ENCODE data around the gene MGLL.
"Not testable (repeated sequence)": the region's sequence is repeated elsewhere in the genome, so short reads cannot be mapped to it uniquely, and the experiment has no call there.

MGLL gene

GRCh38 chr3:127670761-127671522 is 151.4 kb downstream of the MGLL start:
- DNase-seq, result no peak

GRCh38 chr3:127670229-127670559 is 152.1 kb downstream of the MGLL start:
- no peak for DNase-seq

GRCh38 chr3:127669541-127670228 is 152.6 kb downstream of the MGLL start:
- DNase-seq, result no peak

DNA sequence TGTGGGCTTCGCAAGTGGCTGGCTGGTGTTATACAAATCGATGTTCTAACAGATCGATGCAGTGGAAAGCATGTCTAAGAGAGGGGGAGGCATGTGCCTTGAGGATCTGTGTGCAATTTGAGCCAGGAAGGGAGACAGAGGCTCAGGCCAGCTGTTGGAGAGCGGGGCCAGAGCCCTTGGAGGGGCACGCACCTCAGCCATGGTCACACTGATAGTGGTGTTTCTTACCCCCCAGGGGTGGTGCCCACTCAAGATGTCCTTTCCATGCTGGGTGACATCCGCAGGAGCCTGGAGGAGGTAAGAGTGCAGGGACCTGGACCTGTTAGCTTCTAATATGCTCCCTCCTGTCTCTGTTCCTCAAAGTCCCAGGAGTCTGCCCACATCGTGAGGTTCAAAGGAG is 153.4 kb downstream of the MGLL start:
- DNase-seq, result no peak

GRCh38 chr3:127667119-127667681 is 155.1 kb downstream of the MGLL start:
- peak; percentile 40 for DNase-seq

- no peak for DNase-seq
Measured at GRCh38 chr3:127666676-127667075, 155.6 kb downstream of the MGLL start.

DNA sequence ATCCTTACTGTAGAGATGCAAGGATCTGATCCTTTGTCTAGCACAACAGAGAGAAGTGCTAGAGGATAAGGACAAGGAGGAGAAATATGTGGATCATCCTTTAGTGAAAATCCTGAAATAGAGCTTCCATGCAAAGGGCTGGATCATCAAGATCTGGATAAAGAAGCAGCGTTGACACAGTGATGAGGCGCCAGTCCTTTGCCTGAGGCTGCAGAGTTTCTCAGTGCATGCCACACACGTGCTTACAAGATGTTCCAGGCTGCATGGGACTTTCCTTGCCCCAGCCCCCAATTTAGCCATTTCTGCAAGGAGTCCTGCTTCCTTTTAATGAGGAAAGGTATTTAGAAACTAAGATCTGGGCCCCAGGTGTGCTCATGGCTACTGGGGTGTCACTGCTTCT is 156.7 kb downstream of the MGLL start:
- no peak for DNase-seq

DNA sequence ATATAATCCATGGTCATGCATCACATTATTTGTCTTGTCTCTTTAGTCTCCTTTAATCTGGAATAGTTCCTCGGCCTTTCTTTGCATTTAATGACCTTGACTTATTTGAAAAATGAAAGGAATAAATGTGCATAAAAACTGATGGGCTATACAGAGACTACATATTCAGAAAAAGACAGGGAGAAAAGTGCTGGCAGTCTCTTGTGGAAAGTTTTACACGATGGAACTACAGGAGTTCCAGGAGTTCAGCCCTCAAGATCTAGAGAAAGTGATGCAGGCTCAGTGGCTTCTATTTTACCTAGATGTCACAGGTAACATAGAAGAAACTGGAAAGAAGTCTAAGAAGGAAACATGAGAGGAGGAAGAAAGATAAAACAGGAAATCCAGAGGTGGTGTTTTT is 157.2 kb downstream of the MGLL start:
- DNase-seq, result no peak

- no peak for DNase-seq
Measured at GRCh38 chr3:127663151-127663550, 159.2 kb downstream of the MGLL start.

GRCh38 chr3:127662001-127662469 is 160.3 kb downstream of the MGLL start:
- DNase-seq, result no peak

DNA sequence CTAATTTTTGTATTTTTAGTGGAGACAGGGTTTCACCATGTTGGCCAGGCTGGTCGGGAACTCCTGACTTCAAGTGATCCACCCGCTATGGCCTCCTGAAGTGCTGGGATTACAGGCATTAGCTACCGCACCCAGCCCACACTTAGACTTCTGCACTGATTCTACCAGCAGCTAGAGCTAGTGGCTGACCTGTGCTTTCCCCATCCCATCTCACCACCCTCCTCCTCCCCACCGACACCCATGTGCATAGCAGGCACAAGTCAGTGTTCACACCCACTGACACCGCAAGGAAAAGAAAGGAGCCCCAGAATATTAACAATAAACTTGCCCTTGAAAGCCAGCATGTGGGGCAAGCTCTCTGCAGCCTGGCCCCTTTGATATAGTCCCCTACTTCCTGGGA is 160.7 kb downstream of the MGLL start:
- DNase-seq, result no peak

DNA sequence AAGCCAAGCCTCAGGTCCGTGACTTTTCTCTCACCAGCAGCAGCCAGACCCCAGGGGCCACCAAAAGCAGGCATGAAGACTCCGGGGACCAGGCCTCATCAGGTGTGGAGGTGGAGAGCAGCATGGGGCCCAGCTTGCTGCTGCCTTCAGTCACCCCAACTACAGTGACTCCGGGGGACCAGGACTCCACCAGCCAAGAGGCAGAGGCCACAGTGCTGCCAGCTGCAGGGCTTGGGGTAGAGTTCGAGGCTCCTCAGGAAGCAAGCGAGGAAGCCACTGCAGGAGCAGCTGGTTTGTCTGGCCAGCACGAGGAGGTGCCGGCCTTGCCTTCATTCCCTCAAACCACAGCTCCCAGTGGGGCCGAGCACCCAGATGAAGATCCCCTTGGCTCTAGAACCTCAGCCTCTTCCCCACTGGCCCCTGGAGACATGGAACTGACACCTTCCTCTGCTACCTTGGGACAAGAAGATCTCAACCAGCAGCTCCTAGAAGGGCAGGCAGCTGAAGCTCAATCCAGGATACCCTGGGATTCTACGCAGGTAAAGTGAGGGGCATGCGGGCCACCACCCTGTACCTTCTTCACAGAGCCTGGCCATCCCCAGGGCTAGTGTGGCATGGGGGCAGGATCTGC is 161.6 kb downstream of the MGLL start:
- DNase-seq, result no peak

DNA sequence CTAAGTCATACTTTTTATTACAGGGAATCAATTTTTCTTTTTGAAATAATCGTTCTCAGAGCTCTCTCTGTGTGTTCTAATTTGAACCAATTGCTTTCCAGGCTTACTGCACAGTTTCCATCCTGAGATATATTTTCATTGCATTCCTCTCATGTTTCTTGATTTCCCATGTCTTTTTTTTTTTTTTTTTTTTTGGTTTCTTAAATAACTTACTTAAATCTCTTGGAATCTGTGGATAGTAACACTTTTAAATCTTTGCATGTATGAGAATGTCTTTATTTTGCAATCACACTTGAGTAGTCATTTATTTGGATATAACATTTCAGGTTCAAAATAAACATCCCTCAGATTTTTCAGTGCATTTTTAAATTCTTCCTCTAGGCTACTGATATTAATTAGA is 164.1 kb downstream of the MGLL start:
- no peak for DNase-seq

- no peak for DNase-seq
Measured at GRCh38 chr3:127656906-127657305, 165.4 kb downstream of the MGLL start.

DNA sequence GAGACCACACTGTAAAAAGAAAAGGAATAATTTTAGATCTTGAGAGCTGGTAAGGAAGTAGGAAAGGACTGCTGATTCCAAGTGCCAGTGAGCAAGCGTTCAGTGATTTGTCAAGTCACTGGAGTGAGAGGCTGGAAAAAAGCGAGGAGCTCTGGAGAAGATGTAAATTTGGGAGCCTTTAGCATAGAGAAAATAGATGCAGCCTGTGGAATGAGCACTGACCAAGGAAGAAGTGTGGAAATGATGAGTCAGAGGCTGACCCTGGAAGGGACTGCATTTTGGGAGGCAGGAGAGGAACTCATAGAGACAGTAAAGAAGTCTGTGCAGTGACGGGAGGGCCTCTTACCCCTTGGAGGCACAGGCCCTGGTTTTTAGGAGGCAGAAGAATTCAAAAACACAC is 166.7 kb downstream of the MGLL start:
- DNase-seq, result no peak

DNA sequence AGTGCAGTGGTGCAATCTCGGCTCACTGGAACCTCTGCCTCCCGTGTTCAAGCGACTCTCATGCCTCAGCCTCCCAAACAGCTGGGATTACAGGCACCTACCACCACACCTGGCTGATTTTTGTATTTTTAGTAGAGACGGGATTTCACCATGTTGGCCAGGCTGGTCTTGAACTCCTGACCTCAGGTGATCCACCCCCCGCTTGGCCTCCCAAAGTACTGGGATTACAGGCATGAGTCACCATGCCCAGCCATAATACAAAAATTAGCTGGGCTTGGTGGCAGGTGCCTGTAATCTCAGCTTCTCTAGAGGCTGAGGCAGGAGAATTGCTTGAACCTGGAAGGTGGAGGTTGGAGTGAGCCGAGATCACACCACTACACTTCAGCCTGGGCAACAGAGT is 167.3 kb downstream of the MGLL start:
- not testable (repeated sequence) for DNase-seq

GRCh38 chr3:127654374-127654773 is 167.9 kb downstream of the MGLL start:
- no peak for DNase-seq

GRCh38 chr3:127652246-127652995 is 169.9 kb downstream of the MGLL start:
- no peak for DNase-seq

GRCh38 chr3:127651516-127652172 is 170.7 kb downstream of the MGLL start:
- DNase-seq, result no peak

- no peak for DNase-seq
Measured at GRCh38 chr3:127650236-127650635, 172.1 kb downstream of the MGLL start.

- DNase-seq, result no peak
Measured at GRCh38 chr3:127647845-127648204, 174.5 kb downstream of the MGLL start.

- DNase-seq, result no peak
Measured at GRCh38 chr3:127647166-127647844, 175.0 kb downstream of the MGLL start.
